MM.1S (cell line): ENCODE results near the gene GNAI2.

ENCODE experiments used
- CTCF ChIP-seq: fragments of 300-600 bp; sonication (generic); IDR thresholded peaks from 2 replicates; pipeline ENCODE4 v1.5.1; 2016; ENCODE audit warnings: antibody characterized with exemption, low read length, mixed read lengths
- EZH2 ChIP-seq: fragments of 300-600 bp; sonication (generic); optimal IDR thresholded peaks from 2 replicates; pipeline ENCODE3; 2017; ENCODE audit warnings: low read depth, mild to moderate bottlenecking, antibody characterized with exemption, low read length, mixed read lengths
- EZH2phosphoT487 ChIP-seq: fragments of 300-600 bp; sonication (generic); IDR thresholded peaks from 2 replicates; pipeline ENCODE4 v1.6.1; 2018; ENCODE audit warnings: antibody characterized with exemption, low read length

DNA sequence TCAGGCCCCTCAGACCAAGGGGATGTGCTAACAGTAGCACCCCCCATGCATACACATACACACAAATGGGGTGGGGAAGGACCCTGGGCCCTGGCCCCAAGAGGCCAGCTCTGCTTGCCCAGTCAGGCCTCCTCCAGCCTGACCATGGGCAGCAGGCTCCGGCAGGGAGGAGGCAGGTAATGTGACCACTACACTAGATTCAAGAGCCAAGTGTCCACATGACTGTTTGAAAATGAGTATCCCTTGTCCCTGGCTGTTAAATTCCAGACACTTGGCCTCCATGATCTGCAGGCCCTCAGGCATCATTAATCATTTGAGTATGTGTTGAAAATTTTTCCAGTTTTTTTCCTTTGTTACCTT is 13.9 kb upstream of the GNAI2 start:
- TF ChIP-seq CTCF (no peak), EZH2 (no peak), EZH2phosphoT487 (no peak)
